Left renal pelvis (tissue), 4 donors: ENCODE data around the gene CALML6. TPM values are rescaled to one million over a fixed set of nuclear protein-coding genes. Genes with fewer than 3 reads are reported as not detected.

Experiments
- DNase-seq, 4 donors: peaks; one replicate each; pipeline ENCODE4 v3.0.0-alpha.2; 2013; ENCODE audit warnings: low read depth in 4 of 4, low spot score in 3 of 4
- polyA plus RNA-seq, 4 donors: library from polyadenylated mRNA; unstranded; fragments of 120-200 nt; gene quantifications; one replicate each; pipeline ENCODE4 v1.2.1, GENCODE V29; 2013; ENCODE audit not compliant: insufficient read length in 4 of 4

Gene CALML6
- polyA plus RNA-seq, 4 donors: 0.18 to 1.2 (median 0.42) TPM

DNA sequence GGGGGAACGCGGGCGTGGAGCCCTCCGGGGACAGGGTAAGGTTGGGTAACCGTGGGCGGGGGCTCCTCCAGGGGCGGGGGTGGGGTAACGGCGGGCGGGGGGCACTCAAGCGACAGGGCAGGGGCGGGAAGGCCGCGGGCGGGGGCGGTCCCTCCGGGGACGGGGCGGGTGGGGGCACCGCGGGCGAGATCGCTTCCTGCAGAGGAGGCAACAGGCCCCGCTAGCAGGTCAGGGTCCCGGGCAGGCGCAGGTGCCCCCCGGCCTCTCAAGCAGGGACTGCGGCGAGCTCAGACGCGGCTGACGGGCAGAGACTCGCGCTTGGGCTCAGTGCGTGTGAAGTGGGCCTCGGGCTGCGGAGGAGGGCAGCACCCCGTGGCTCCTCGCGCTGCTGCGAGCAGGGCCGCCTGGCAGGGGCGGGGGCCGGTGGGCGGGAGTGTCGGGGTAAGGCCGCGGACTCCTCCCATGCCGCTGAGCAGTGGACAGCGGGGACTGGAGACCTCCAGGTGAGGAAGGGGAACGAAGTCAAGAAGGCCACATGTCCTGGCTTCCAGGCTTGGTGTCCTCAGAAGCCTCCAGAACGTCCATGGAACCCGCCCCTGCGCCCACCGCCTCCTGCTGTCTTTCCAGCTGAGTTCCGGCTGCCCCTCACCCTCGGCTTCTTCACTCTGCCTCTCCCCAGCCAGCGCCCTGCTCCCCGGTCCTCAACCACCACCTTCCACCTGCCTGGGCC, 23.5 kb upstream of the CALML6 start:
- DNase-seq: no peak

DNA sequence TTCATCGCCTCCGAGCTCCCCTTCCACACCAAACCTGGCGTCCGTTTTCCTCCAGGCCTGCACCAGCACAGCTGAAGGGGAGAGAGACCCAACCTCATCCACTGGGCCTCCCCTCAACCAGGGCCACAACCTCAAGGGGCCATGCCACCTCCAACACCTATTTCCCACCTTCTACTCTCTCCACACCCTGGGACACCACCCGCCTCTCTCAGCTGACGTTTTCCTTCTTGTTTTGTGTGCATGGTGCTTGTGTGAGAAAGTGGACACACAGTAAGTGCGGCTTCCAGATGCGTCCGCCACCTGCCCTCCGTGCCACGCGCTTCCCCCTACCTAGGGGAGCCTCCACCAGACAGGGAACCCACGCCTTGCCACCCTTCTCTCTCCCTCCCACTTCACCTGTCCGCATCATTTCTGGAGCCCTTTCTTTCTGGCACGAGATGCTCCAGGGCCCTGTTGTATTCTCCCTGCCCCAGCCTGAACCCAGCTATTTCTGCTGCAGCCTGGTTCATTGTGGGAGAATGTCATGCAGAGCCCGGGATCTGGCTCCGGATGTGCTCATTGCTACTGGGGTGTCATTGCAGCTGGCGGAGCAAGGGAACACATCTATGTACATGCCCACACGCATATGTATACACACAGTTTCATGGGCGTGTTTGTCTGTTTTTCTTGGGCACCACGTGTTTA, 22.8 kb upstream of the CALML6 start:
- DNase-seq: no peak

DNA sequence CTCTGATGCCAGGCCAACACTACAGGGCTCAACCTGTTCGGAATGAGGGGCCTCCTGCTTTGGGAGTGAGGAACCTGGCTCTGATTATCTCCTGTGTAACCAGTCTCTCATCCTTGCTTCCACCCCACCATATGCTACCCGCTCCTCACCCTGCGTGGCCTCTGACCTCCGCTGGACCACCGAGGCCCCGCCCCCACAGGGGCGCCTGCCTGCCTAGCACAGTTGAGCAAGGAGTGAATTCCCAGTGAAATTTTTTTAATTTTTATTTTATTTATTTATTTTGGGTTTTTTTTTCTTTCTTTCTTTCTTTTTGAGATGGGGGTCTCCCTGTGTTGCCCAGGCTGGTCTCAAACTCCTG, 22.3 kb upstream of the CALML6 start:
- no peak for DNase-seq

DNA sequence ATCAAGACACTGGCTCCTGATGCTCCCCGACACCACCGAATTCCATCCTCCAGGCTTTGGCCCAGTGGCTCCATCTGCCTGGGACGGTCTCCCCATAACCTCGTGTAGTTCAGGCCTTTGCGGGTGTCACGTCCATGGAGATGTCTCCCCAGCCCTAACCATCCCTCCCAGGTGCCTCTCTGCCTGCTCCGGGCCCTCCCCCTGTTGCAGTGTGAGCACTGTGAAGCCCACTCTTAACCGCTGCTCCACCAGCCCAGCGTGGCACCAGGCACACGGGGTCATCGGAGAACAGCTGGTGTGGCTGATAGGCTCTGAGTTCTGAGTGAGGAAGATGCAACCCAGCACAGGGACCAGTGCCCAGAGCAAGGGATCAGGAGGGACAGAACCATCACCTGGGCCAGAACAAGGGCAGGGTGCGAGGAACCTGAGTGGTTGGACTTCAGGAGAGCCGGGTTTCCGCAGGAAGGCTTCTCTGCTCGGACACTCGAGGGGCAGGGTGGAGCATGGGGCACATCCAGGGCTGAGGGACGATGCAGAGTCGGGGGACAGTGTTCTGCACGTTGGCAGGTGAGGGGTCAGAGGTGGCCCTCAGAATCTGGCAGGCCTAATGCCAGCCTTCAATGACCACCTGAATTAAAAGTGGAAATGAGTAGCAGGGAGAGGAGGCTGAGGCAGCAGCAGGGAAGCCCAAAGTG, 21.6 kb upstream of the CALML6 start:
- no peak for DNase-seq

DNA sequence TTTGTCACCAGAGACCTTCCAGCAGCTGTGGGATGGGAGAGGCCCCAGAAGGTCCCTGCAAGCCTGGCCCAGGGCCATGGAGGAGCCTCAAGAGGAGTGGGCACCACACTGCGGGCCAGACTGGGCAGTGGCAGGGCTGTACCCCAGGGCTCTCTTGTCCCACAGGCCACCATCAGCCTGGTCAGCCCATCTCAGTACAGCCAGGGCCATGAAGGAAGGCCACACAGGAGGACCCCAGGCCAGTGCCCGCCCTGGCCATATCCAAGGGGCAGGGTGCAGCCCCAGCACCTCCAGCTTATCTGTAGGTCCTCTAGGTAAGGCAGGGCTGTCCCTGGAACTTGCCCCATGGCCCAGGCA, 21.1 kb upstream of the CALML6 start:
- no peak for DNase-seq

DNA sequence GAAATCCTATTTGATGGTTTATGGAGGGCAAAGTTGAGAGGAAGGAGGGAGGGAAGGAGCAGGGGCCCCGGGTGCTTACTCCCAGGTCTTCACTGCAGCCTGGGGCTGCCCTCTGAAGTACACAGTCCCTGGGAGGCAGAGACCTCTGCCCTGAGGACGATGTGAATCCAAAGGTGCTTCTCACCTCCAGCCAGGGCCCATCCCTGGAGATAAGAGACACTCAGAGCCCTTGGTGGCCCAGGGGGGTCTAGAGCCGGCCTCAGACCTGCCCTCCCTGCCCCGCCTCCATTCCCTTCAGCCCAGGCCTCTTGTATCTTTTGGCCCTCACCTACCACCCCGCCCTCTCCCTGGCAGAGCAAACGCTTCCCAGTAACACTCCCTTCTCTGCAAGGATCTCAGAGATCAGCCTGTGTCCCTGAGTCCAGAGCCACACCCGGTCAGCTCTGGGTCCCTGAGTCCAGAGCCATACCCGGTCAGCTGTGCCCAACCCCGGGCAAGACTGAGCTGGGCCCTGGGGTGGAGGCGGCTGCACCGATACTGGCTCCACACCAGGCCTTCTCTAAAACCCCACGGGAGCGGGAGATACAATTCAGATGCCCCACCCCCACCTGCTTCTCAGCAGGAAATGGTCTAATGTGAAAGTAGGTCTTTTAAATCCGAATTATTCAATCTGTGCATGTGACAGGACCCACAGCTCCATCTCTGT, 20.6 kb upstream of the CALML6 start:
- no peak for DNase-seq

DNA sequence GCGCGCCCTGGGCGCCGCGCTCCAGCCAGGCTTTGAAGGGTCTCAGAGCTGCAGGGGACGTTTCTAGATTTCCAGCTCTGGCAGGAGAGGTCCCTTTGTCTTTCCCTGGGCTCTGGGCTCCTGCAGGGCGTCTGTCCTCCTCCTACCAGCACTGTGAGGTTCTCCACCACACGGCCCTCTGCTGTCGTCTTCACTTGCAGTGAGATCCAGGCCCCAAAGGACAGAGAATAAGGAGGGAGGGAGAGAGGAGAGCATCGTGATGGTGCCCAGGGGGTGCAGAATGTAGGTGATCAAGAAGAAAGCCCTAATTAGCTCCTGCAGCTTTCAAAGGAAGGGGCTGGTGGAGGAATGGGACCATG, 20.0 kb upstream of the CALML6 start:
- DNase-seq: no peak

DNA sequence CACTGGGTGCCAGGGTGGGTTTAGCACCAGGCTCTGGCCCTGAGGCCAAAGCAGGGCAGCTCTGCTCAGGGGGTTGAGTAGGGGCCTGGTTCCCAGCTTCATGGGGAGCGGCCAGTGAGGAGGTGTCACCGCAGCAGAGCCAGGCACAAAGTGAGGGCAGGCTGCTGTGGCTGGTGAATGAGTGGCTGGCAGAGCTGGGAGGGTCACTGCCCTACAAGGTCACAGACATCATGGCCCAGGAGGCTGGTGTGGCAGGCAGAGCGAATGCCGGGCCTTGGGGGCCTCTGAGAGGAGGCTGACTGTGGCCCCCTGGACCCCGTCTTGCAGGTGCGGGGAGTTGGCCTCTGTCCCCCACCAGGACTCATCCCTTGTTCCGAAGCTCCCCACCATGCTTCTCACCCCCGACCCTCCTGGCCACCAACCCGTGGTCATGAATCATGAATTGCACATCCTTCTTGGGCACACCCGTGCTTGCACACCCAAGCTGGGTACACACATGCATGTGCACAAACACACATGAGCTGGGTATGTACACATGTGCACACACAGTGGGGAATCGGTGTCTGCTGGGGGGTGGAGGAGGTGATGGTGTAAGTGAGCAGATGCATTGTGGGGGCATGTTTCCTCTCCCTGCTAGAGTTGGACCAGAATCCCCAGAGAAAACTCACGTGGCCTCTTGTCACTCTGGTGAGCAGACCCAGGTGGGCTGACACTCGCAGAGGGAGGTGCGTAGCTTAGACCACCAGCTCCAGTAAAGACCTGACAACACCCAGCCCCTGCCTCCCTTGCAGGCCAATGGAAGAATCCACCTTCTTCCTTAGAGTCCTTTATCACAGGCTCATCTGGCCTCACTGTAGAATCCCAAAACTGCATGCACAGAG, 19.4 kb upstream of the CALML6 start:
- no peak for DNase-seq

DNA sequence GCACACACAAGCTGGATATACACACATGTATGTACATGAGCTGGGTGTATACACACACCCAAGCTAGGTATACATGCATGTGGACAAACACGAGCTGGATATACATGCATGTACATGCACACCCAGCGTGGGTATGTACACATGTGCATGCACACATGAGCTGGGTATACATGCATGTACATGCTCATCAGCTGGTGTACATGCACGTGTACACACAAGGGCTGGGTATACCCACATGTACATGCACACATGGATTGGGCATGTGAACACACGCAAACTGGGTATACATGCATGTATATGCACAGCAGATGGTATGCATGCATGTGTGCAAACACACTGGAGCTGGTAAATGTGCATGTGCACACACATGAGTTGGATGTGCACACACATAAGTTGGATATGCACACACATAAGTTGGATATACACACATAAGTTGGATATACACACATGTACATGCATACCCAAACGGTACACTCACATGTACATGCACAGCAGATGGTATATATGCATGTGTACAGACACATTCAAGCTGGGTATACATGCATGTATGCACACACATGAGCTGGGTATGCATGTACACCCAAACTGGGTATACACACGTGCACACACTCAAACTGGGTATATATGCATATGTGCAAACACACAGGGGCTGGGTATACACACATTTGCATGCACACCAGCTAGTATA, 16.7 kb upstream of the CALML6 start:
- no peak for DNase-seq

DNA sequence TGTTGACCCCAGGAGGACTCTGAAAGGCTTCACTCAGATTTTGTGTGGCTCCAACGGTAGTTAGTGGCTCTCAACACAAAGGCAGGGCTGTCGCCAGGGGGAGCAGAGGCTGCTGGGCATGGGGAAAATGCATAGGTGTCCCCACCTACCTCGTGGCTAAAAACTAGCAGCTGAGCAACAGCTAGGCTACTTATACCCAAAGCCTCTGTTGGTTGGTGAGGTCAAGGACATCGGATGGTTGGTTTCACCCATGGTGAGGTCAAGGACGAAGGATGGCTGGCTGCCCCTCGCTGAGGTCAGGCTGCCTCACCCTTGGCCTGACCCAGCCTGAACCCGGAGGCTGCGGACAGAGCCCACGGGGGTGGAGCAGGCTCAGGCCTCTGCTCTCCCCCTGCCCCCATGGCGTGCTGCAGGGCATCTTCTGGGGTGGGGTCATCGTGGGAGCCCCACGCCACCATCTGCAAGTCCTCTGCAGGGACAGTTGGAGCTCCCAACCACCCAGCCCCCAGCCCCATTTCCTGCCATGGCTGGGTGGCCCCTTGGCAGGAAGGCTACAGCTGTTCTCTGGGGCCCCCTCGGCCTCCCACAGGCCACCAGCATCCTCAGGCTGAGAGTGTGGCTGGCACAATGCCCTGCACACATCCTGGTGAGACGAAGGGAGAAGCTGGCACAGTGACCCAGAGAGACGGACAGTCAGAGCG, 15.6 kb upstream of the CALML6 start:
- no peak for DNase-seq

DNA sequence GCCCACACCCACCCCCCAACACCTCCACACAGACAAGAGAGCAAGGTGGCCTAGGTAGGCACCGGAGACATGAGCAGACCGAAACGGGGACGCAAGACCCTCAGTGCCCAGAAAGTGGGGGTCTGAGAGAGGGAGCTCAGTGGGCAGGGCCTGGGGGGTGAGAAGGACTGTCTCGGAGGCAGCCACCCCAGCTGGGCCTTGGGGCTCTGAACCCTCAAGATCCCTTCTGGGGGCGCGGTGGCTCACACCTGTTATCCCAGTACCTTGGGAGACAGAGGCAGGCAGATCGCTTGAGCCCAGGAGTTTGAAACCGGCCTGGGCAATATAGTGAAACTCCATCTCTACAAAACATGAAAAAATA, 15.1 kb upstream of the CALML6 start:
- DNase-seq: no peak

DNA sequence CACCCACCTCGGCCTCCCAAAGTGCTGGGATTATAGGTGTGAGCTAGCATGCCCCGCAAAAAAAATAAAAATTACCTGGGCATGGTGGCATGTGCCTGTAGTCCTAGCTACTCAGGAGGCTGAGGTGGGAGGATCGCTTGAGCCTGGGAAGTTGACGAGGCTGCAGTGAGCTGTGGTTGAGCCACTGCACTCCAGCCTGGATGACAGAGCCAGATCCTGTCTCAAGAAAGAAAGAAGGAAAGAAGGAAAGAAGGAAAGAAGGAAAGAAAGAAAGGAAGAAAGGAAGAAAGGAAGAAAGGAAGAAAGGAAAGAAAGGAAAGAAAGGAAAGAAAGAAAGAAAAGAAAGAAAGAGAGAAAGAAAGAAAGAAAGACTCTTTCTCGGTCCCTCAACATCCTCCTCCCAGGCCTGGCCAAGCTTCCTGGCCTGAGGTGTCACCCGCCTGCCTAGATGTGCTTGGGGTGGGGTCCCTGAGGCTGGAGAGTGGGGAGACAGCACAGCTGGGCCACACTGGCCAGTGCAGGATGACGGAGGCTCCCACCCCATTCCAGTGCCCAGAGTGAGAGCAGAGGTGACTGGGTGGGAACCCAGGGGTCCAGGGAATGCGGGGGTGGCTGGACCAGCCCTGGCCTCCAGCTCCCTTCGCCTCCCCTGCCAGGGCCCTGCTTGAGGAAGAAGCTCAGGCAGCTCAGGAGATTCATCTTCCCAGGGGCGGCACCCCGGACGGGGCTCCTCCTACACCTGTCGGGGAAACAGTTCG, 14.0 kb upstream of the CALML6 start:
- DNase-seq: no peak

DNA sequence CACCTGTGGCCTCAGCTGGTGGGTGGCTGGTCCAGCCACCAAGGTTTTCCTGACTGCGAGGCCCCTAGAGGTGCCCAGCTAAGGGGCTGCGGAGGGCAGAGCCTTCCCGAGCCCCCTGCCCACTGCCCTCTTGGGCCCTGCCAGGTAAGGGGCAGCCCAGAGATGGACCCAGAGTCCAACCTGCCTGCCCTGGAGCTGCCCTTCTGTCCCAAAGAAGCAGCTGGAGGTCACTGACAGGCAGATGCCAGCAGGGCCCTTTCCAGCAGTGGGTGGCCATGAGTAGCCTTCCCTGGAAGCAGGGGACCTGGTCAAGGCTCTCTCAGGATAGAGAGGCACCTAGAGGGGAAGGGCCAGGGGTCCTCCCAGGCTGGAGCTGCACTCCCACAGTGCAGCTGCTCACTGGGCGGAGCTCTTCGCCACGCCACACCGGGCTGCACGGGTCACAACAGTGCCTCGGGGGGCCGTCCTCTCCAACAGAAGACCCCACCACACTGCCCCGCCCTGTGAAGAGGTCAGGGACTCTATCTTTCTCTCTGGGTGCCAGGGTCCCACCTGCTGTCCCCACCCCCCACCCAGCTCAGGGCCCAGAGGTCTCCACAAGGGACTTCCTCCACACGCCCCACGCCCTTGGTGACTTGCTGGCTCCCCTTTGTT, 13.3 kb upstream of the CALML6 start:
- DNase-seq: no peak

DNA sequence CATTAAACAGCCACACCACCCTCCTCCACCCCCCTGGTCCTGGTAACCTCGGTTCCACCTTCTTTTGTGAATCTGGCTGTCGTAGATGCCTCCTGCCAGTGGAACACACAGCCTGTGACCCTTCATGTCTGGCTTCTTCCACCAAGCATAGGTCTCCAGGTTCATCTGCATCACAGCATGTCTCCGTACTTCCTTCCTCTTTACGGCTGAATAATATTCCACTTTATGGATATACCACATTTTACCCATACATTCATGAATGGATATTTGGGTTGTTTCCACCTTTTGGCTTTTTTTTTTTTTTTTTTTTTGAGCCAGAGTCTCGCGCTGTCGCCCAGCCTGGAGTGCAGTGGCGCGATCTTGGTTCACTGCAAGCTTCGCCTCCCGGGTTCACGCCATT, 11.8 kb upstream of the CALML6 start:
- no peak for DNase-seq

DNA sequence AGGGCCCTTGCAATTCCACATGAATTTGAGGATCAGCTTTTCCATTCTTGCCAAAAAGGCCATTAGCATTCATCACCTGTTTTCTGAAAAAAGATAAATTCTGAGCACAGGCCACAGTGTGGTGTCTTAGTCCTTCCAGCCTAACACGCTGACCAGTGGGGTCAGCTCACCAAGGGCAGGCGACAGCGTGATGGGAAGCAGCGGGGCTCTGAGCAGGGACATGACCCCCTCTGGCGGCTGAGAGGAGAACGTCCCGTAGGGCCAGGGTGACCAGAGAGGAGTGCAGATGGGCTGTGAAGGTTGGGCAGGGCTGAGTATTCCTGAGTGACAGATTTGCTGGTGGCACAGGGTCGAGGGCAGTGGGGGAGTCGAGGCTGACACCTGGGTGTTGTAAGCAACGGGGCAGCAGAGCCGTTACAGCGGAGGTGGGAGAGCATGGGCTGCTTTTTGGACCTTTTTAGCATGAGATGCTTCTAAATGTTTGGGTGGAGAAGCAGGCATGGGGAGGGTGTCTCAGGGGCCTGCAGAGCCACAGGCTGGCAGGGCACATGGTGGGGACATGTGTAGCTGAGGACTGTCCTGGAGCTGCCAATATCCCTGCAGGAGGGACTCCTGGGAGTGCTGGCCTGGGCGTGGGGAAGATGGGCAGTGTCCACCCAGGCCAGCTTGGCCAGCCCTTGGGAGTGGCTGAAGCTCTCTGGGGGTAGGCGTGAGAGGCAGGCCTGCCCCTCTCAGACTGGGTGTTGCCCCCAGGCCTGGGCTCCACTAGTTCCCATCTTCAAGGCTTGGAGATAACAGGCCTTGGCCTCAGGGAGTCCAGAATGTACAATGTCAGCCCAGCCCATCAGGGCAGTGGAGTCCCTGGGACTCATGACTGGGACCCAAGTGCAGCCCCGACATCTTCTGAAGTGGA, 8.6 kb upstream of the CALML6 start:
- DNase-seq: peak in 2 of 4 donors; percentile 67 to 75

DNA sequence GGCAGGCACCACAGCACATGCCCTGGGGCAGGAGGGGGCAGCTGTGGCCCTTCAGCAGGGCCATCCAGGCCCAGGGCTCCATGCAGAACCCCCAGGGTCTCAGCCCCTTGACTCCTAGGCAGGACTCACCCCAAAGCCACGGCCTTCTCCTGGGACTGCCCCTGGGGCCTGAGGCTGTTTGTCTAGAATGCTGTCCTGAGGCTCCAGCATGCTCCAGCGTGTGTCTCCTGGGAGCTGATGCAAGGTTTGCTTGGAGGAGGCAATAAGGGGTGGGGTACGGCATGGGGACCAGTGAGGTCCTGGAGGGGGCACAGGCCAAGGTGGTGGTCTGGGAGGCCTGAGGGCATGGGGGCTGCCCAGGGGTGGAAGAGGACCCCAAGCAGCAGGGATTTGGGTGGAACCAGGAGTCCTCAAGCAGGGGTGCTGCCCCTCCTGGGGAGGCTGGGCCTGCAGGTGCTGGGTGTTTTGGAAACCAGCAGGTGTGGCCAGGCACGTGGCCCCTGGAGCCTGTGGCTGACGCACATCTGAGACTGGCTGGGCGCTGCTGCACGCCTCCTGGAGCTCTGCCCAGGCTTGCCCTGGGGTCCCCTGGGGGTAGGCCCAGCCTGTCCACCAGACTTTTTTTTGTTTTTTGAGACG, 7.8 kb upstream of the CALML6 start:
- no peak for DNase-seq

DNA sequence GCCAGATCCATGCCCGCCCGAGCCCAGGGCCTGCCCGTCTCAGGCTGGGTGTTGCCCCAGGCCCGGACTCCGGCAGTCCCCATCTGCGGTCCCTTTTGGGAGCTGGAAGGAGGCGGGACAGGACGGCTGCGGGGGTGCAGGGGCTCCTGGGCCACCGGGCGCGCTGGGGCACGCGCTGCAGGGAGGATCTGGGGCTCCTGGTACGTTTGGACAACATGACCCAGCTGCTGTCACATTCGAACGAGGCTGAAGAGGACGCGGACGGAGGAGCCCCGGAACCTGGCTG, 6.6 kb upstream of the CALML6 start:
- DNase-seq: no peak
